ENCODE measurements around the gene EPS15.
"Not testable (repeated sequence)": the region's sequence is repeated elsewhere in the genome, so short reads cannot be mapped to it uniquely, and the experiment has no call there.

The EPS15 gene

GRCh38 chr1:51519048-51519864 lies at the start of gene EPS15:
TSS of gene EPS15 (minus strand) at chr1:51519266. CDS start at chr1:51519231, 35 bp downstream.
- peak; percentile 96 for DNase-seq (ENCODE audit: low spot score)

- DNase-seq (ENCODE audit: low spot score): no peak
Observed at GRCh38 chr1:51568231-51568935, 49.3 kb upstream of the EPS15 start.

- peak; percentile 15 for DNase-seq (ENCODE audit: low spot score)
Observed at GRCh38 chr1:51567653-51568052, 48.6 kb upstream of the EPS15 start.

GRCh38 chr1:51566260-51566659 lies 47.2 kb upstream of the EPS15 start:
- no peak for DNase-seq (ENCODE audit: low spot score)

- no peak for DNase-seq (ENCODE audit: low spot score)
Observed at GRCh38 chr1:51565009-51565408, 45.9 kb upstream of the EPS15 start.

- peak; percentile 17 for DNase-seq (ENCODE audit: low spot score)
Observed at GRCh38 chr1:51564124-51564523, 45.1 kb upstream of the EPS15 start.

- no peak for DNase-seq (ENCODE audit: low spot score)
Observed at GRCh38 chr1:51561702-51562101, 42.6 kb upstream of the EPS15 start.

- DNase-seq (ENCODE audit: low spot score): not testable (repeated sequence)
Observed at GRCh38 chr1:51560895-51561294, 41.8 kb upstream of the EPS15 start.

GRCh38 chr1:51560034-51560433 lies 41.0 kb upstream of the EPS15 start:
- DNase-seq (ENCODE audit: low spot score): no peak

GRCh38 chr1:51559501-51559900 lies 40.4 kb upstream of the EPS15 start:
- DNase-seq (ENCODE audit: low spot score): no peak

GRCh38 chr1:51559064-51559500 lies 40.0 kb upstream of the EPS15 start:
- no peak for DNase-seq (ENCODE audit: low spot score)

- DNase-seq (ENCODE audit: low spot score): no peak
Observed at GRCh38 chr1:51558375-51558924, 39.4 kb upstream of the EPS15 start.

GRCh38 chr1:51557168-51557567 lies 38.1 kb upstream of the EPS15 start:
- DNase-seq (ENCODE audit: low spot score): no peak

GRCh38 chr1:51555866-51556619 lies 37.0 kb upstream of the EPS15 start:
- no peak for DNase-seq (ENCODE audit: low spot score)

GRCh38 chr1:51553911-51554310 lies 34.8 kb upstream of the EPS15 start:
- no peak for DNase-seq (ENCODE audit: low spot score)

GRCh38 chr1:51552929-51553807 lies 34.1 kb upstream of the EPS15 start:
- no peak for DNase-seq (ENCODE audit: low spot score)

GRCh38 chr1:51551848-51552296 lies 32.8 kb upstream of the EPS15 start:
- DNase-seq (ENCODE audit: low spot score): no peak

- no peak for DNase-seq (ENCODE audit: low spot score)
Observed at GRCh38 chr1:51551081-51551480, 32.0 kb upstream of the EPS15 start.

- no peak for DNase-seq (ENCODE audit: low spot score)
Observed at GRCh38 chr1:51549901-51550300, 30.8 kb upstream of the EPS15 start.

GRCh38 chr1:51549016-51549619 lies 30.1 kb upstream of the EPS15 start:
- no peak for DNase-seq (ENCODE audit: low spot score)

- no peak for DNase-seq (ENCODE audit: low spot score)
Observed at GRCh38 chr1:51543858-51544257, 24.8 kb upstream of the EPS15 start.

All from AG08396 (cell line).